Measurements from ENCODE around the gene LDLRAD1. TPM values are rescaled to one million over a fixed set of nuclear protein-coding genes. Genes with fewer than 3 reads are reported as not detected.

The LDLRAD1 gene
- total and polyA plus RNA-seq, 2 experiments from 2014 or later, result not detected

GRCh38 chr1:53995683-53996082, 22.3 kb downstream of the LDLRAD1 start:
- no peak overlapping the region for H2AFZ ChIP-seq
- H3K4me3 ChIP-seq, result no peak overlapping the region
- H3K4me1 ChIP-seq (ENCODE audit: insufficient read depth), result no peaks in the 10 kb centered on the region
- ATAC-seq (no peak), DNase-seq (ENCODE audit: low spot score) (no peak)
- H3K27ac ChIP-seq (ENCODE audit: low read depth), result no peak overlapping the region
- H3K4me2 ChIP-seq, result no peak overlapping the region
- no peaks in the 10 kb centered on the region for H4K20me1 ChIP-seq (replicated peaks; ENCODE audit: insufficient read depth)
- Mint-ChIP-seq H3K9me3 (peaks cover 4% of the 10 kb centered on the region; the same call in 1 of the 3 replicates), H3K36me3 (ENCODE audit: low read depth) (no peaks in the 10 kb centered on the region), H3K4me3 (no peak overlapping the region), H3K27me3 (ENCODE audit: insufficient read depth, low read depth, poor library complexity) (no peaks in the 10 kb centered on the region), H3K27ac (no peak overlapping the region), H3K4me1 (no peaks in the 10 kb centered on the region)
- H3K79me2 ChIP-seq (replicated peaks; ENCODE audit: insufficient read depth), result no peaks in the 10 kb centered on the region
- no peaks in the 10 kb centered on the region for H3K9me2 ChIP-seq (ENCODE audit: insufficient read depth)
- H3K27me3 ChIP-seq (ENCODE audit: insufficient read depth), result no peaks in the 10 kb centered on the region
- TF ChIP-seq ZNF114 (CRISPR knock-in tag; IDR thresholded peaks at IDR 0.05), result no peak
- no peak for TF ChIP-seq EZH2phosphoT487 (IDR thresholded peaks at IDR 0.05; ENCODE audit: unreplicated experiment)
- TF ChIP-seq CREB1 (CRISPR knock-in tag; IDR thresholded peaks at IDR 0.05; ENCODE audit: low read depth), result no peak
- TF ChIP-seq NANOG (IDR thresholded peaks at IDR 0.05; ENCODE audit: borderline replicate concordance), result no peak
- TF ChIP-seq JUNB (IDR thresholded peaks at IDR 0.05; ENCODE audit: unreplicated experiment), result no peak
- no peak for TF ChIP-seq ZNF331 (CRISPR knock-in tag; IDR thresholded peaks at IDR 0.05; ENCODE audit: low read depth)
- no peak for TF ChIP-seq POLR2AphosphoS5 (IDR thresholded peaks at IDR 0.05; ENCODE audit: low read depth)
- no peak for TF ChIP-seq STAT1 (IDR thresholded peaks at IDR 0.05; ENCODE audit: unreplicated experiment)
- TF ChIP-seq, protein P1, sequence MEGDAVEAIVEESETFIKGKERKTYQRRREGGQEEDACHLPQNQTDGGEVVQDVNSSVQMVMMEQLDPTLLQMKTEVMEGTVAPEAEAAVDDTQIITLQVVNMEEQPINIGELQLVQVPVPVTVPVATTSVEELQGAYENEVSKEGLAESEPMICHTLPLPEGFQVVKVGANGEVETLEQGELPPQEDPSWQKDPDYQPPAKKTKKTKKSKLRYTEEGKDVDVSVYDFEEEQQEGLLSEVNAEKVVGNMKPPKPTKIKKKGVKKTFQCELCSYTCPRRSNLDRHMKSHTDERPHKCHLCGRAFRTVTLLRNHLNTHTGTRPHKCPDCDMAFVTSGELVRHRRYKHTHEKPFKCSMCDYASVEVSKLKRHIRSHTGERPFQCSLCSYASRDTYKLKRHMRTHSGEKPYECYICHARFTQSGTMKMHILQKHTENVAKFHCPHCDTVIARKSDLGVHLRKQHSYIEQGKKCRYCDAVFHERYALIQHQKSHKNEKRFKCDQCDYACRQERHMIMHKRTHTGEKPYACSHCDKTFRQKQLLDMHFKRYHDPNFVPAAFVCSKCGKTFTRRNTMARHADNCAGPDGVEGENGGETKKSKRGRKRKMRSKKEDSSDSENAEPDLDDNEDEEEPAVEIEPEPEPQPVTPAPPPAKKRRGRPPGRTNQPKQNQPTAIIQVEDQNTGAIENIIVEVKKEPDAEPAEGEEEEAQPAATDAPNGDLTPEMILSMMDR (conservative IDR thresholded peaks at IDR 0.05; ENCODE audit: low read depth in 2 of 2), result no peak
- no peak for TF ChIP-seq ETS1 (IDR thresholded peaks at IDR 0.05)
- TF ChIP-seq, protein P2, sequence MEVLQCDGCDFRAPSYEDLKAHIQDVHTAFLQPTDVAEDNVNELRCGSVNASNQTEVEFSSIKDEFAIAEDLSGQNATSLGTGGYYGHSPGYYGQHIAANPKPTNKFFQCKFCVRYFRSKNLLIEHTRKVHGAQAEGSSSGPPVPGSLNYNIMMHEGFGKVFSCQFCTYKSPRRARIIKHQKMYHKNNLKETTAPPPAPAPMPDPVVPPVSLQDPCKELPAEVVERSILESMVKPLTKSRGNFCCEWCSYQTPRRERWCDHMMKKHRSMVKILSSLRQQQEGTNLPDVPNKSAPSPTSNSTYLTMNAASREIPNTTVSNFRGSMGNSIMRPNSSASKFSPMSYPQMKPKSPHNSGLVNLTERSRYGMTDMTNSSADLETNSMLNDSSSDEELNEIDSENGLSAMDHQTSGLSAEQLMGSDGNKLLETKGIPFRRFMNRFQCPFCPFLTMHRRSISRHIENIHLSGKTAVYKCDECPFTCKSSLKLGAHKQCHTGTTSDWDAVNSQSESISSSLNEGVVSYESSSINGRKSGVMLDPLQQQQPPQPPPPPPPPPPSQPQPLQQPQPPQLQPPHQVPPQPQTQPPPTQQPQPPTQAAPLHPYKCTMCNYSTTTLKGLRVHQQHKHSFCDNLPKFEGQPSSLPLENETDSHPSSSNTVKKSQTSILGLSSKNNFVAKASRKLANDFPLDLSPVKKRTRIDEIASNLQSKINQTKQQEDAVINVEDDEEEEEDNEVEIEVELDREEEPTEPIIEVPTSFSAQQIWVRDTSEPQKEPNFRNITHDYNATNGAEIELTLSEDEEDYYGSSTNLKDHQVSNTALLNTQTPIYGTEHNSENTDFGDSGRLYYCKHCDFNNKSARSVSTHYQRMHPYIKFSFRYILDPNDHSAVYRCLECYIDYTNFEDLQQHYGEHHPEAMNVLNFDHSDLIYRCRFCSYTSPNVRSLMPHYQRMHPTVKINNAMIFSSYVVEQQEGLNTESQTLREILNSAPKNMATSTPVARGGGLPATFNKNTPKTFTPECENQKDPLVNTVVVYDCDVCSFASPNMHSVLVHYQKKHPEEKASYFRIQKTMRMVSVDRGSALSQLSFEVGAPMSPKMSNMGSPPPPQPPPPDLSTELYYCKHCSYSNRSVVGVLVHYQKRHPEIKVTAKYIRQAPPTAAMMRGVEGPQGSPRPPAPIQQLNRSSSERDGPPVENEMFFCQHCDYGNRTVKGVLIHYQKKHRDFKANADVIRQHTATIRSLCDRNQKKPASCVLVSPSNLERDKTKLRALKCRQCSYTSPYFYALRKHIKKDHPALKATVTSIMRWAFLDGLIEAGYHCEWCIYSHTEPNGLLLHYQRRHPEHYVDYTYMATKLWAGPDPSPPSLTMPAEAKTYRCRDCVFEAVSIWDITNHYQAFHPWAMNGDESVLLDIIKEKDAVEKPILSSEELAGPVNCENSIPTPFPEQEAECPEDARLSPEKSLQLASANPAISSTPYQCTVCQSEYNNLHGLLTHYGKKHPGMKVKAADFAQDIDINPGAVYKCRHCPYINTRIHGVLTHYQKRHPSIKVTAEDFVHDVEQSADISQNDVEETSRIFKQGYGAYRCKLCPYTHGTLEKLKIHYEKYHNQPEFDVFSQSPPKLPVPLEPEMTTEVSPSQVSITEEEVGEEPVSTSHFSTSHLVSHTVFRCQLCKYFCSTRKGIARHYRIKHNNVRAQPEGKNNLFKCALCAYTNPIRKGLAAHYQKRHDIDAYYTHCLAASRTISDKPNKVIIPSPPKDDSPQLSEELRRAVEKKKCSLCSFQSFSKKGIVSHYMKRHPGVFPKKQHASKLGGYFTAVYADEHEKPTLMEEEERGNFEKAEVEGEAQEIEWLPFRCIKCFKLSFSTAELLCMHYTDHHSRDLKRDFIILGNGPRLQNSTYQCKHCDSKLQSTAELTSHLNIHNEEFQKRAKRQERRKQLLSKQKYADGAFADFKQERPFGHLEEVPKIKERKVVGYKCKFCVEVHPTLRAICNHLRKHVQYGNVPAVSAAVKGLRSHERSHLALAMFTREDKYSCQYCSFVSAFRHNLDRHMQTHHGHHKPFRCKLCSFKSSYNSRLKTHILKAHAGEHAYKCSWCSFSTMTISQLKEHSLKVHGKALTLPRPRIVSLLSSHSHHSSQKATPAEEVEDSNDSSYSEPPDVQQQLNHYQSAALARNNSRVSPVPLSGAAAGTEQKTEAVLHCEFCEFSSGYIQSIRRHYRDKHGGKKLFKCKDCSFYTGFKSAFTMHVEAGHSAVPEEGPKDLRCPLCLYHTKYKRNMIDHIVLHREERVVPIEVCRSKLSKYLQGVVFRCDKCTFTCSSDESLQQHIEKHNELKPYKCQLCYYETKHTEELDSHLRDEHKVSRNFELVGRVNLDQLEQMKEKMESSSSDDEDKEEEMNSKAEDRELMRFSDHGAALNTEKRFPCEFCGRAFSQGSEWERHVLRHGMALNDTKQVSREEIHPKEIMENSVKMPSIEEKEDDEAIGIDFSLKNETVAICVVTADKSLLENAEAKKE (CRISPR knock-in tag; IDR thresholded peaks at IDR 0.05), result no peak
- no peak for TF ChIP-seq EZH2 (IDR thresholded peaks at IDR 0.05; ENCODE audit: low read depth, unreplicated experiment)
- TF ChIP-seq REST (IDR thresholded peaks at IDR 0.05; ENCODE audit: unreplicated experiment), result no peak
- no peaks in the 10 kb centered on the region for H3F3A ChIP-seq (replicated peaks; ENCODE audit: low read depth)
- no peaks in the 10 kb centered on the region for H3K36me3 ChIP-seq (ENCODE audit: insufficient read depth)
